ENCODE results near the gene MPL.

- TF ChIP-seq, protein P1, sequence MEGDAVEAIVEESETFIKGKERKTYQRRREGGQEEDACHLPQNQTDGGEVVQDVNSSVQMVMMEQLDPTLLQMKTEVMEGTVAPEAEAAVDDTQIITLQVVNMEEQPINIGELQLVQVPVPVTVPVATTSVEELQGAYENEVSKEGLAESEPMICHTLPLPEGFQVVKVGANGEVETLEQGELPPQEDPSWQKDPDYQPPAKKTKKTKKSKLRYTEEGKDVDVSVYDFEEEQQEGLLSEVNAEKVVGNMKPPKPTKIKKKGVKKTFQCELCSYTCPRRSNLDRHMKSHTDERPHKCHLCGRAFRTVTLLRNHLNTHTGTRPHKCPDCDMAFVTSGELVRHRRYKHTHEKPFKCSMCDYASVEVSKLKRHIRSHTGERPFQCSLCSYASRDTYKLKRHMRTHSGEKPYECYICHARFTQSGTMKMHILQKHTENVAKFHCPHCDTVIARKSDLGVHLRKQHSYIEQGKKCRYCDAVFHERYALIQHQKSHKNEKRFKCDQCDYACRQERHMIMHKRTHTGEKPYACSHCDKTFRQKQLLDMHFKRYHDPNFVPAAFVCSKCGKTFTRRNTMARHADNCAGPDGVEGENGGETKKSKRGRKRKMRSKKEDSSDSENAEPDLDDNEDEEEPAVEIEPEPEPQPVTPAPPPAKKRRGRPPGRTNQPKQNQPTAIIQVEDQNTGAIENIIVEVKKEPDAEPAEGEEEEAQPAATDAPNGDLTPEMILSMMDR (IDR thresholded peaks at IDR 0.05; ENCODE audit: poor library complexity): no peak
- TF ChIP-seq EZH2 (IDR thresholded peaks at IDR 0.05; ENCODE audit: borderline replicate concordance): no peak
- TF ChIP-seq EZH2phosphoT487 (IDR thresholded peaks at IDR 0.05; ENCODE audit: low read depth, severe bottlenecking, unreplicated experiment): no peak
Measured at GRCh38 chr1:43372172-43372571, 34.6 kb downstream of the MPL start.

Data from hepatocyte (in vitro differentiated cells).